GM18907 (cell line): ENCODE results near the gene AATK.

Source experiments
- ATAC-seq: cut with Tn5 transposase; IDR thresholded peaks from one replicate; pipeline ENCODE4 v1.9.1; 2021; ENCODE audit warnings: mild to moderate bottlenecking, moderate library complexity; ENCODE audit not compliant: unreplicated experiment

AATK gene

DNA sequence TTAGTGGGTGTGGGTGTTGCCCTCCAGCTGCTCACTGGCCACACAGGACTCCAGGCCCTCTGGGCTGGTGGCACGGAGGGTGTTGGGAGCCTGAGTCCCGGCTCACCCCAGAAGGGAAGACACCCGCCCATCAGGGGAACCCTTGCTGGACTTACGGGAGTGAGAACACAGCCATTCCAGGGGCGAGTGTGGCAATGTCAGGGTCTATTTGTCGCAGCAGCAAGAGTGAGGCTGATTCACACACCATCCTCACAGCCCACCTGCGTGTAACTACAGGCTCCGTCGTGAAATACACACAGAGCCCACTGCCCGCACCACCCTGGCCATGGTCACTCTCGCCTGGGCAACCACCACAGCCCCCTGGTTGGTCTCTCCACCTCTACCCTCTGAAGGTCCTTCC is 17.8 kb upstream of the AATK start:
- no peak for ATAC-seq

DNA sequence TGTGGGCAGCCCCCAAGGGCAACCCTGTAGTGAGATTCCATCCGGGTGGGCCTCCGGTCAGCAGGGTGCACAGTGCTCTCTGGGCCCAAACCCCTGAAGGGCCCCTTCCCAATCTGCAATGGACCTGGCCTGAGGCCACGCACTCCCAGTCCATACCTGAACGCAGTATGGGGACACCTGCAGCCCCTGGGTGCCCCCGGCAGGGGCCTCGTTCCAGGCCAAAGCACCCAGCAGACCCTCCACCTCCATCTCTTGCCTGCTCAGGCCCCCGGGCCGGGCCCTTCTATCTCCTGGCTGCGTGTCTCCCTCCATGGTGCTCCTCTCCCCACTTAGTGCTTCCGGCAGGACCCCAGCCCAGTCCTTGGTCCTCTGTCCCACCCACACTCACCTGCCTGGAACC is 17.3 kb upstream of the AATK start:
- no peak for ATAC-seq

DNA sequence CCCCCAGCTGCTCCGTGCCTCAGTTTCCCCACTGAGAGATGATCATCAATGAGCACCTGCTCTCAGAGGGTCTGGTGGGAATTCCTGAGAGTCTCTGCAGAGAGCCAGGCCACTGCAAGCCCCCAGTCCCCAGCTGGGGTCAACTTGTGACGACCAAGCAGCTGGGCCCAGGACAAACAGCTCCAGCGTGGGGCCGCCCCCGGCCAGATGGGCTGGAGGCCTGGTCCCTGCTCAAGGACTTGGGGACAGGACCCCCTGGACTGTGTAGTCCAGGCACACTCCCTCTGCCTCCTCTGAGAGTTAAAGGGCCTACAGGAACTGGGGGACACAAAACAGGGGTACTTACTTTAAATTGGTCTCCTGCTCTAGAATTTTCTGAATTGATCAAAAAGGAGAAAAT is 16.6 kb upstream of the AATK start:
- ATAC-seq = no peak

DNA sequence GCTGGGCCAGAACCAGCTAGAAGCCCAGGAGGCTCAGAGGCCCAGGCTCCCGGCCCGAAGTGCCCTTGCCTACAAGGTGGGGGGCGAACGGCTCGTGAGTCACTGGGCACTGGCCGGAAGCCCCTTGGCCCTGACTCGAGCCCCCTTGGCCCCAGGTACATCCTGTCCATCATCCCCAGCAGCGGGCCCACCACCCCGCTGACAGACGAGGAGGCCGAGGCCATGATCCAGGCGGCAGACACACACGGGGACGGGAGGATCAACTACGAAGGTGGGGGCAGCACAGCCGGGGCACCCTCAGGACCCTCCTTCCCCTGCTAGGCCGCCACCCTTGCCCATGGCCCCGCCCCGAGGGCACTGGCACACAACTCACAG is 15.8 kb upstream of the AATK start:
- ATAC-seq = no peak

DNA sequence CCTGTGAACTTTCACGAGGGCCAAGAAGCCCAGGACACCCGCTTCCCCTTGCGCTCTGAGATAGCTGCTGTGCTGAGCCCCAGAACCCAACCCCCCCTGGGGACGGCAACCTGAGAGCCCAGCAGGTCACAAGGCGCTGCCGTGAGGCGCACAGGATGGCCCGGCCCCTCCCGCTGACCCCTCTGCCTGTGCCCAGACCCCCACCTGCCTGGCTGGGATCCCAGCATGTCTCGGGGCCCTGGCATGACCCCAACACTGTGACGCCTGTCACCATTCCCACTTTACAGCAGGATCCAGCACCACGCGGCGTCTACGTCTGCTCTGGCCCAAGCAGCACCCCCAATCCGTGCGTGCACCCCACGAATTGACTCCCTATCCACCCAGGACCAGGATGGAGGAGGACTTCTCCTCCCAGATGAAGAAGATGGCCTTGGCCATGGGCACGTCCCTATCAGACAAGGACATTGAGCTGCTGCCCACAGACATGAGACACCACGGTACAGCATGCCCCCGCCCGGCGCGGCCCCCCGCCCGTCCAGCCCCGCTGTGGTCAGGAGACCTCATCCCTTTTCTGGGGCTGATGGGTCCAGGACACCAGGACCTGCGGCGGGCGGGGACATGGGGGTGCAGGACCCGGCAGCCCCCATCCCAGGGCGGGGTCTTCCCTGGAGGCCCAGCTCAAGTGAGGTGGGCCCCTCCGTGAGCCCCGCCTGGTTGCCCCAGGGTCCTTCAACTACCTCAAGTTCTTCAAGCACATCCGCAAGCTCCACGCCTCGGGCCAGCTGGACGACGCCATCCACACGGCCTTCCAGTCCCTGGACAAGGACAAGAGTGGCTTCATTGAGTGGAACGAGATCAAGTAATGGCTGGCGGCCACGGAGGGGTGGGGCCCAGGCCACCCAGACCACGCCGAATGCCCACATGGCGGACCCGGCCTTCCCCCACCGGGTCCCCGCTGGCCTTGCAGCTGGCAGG is 15.1 kb upstream of the AATK start:
- ATAC-seq = no peak

DNA sequence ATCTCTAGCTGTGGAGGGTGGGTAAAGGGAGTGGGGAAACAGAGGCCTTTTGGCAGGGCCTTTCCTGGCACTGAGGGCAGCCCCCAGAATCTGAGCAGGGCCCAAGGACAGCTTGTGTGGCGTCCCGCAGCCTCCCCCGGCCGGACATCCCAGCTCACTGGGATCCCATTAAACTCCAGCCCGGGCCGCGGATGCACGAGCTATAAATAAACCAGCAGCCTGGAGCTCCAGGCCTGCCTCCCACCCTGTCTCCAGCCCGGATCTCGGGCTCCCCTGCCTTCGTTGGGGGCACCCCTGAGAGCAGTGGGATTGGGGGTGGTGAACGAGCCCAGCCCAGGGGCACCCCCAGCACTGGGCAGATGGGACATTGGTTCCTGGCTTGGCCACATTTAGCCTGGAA is 13.8 kb upstream of the AATK start:
- no peak for ATAC-seq

DNA sequence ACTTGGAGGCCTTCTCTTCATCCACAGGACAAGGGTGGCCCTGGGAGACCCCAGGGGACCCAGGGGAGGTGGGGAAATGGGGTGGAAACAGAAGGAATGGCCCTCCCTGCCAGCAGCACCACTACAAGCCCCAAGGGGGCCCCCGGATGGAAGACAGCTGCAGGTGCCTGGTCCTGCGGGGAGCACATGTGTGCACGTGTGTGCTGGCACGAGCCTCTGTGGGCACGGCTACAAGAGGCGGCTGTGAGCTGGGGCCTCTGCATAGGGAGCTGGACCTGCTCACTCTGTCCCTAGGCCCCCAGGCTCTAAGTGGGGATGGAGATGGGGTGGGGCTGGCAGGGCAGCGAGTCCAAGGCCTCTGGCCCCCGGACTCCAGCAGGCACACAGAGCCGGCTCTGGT is 13.2 kb upstream of the AATK start:
- no peak for ATAC-seq

DNA sequence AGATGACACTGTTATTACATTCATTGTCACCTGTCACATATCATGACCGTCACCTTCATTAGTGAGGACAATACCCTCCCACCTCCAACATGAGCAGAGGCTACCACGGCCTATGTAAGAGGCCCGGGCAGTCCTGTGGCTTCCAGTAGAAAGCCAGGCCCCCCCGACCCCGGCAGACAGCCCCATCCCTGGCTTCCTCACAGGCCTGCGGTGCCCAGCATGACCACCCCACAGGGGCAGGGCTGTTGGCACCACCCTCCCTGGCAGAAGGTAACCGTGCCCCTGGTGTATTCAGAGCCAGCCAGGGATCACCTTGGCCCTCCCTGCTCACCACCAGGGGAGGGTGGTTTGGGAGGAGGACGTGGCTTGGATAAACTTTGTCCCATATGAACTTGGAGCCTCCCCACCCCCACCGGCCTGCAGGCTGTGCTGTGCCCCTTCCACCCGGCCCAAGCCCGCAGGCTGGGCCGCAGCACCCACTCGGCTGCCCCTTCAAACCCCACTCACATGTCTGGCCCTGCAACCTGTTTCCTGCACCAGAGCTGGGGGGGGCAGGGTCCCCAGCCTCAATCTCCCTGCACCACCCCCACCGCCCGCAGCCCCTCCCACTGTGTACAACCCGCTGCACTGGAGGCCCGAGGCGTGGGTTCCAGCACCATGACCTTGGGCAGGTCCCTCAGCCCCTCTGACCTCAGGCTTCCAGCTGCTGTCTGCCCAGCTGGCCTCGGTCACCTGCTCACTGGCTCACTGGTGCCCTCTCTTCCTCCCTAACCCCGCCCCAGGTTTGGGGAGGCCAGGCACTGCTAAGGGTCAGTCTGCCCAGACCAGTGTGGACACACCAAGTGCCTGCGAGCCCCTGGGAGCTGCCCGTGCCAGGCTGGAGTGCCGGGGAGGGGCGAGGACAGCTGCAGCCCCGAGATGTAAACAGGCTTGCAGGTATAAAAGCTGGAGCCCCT is 12.4 kb upstream of the AATK start:
- ATAC-seq = no peak

DNA sequence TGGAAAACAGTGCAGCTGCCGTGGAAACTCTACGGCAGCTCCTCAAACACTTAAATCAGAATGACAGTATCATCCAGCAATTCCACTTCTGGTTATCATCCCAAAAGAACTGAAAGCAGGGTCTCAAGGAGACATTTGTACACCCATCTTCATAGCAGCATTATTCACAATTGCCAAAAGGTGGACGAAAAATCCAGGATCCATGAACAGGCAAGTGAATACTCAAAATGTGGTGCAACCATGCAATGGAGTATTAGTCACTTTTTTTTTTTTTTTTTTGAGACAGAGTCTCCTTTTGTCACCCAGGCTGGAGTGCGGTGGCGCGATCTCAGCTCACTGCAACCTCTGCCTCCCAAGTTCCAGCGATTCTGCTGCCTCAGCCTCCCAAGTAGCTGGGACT is 10.6 kb upstream of the AATK start:
- no peak for ATAC-seq

DNA sequence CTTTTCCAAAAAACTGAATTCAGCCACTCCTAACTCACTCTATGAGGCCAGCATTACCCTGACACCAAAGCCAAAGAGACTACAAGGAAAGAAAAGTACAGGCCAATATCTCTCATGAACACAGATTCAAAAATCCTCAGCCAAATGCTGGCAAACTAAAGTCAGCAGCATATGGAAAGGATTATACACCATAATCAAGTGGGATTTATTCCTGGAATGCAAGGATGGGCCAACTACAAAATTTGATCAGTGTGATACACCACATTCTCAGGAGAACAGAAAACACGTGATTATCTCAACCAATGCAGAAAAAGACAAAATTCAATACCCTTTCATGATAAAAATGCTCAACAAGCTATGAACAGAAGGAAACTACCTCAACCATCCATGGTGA is 7.7 kb upstream of the AATK start:
- no peak for ATAC-seq

DNA sequence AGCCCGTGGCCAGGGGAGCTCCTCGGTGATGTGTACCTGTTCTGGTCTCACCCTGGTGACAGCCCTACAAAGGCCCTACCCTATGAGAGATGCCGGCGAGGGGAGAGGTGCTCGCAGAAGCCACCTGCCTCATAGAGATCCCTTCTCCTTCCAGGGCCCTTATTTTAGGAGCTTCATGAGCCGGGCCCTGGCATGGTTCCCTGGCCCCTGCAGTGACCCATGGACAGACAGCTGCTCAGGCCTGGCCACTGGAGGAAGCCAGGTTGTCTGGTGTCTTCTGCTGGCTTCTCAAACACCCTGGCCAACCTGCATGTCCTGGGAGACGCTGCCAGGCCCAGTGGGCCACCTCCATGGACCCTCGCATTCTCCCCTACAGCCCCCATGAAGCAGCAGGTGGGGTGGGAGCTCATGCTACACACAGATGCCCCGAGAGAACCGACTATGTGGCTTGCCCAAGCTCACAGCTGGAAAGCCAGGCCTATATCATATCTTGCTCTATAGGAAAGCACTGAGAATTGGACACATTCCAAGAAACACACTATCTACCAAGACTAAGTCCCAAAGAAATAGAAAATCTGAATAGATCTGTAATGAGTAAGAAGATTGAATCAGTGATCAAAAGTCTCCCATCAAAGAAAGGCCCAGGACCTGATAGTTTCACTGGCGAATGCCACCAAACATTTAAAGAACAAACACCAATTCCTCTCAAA is 7.2 kb upstream of the AATK start:
- no peak for ATAC-seq

DNA sequence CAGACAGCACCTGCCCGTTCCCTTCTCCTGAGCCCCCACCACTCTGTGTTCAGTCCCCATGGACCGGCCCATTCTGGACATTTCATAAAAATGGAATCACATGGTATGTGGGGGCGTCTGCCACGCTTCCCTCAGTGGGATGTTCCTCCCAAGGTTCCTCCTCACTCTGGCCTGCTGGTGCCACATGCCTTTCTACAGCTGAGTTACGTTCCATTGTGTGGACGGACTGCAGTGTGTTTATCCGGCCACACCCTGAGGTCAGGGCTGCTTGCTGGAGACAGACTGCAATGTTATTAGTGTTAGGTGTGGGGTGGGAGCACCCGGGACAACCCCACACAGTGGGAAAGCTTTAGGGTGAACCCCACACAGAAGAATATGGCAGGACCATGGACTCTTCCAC is 5.9 kb upstream of the AATK start:
- ATAC-seq = no peak

DNA sequence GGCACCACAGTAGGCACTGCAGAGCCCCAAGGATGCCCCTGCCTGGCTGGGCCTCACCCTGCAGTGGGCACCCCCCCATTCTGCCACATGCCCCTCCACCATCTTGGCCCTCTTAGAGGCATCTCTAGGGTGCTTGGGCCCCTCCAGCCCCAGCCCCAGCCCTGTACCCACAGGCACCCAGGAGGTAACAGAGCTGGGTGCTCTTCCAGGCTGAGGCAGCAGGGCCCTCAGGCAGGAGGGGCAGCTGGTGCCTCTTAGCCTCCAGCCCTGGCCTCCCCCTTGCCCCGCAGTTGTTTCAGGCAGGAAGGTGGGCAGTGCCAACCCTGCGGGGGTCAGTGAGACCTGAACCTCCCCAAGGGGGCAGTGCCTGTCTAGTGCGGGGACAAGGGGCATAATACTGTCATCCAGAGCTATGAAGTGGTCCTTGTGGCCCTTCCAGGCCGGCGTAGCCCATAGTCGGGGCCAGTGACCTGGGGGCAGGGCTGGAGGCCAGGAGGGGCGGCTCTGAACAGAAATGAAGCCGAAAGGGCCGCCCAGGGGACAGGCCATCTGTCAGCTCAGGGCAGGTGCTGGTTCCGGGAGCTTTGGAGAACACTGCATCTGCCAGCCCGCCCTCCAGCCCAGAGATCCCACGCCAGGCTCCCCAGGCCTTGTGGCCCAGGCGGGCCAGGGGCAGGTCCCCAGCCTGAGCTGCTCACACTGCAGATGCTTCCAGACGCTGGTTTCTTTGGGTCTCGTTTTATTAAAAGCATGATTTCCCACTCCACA is 4.9 kb upstream of the AATK start:
- no peak for ATAC-seq

DNA sequence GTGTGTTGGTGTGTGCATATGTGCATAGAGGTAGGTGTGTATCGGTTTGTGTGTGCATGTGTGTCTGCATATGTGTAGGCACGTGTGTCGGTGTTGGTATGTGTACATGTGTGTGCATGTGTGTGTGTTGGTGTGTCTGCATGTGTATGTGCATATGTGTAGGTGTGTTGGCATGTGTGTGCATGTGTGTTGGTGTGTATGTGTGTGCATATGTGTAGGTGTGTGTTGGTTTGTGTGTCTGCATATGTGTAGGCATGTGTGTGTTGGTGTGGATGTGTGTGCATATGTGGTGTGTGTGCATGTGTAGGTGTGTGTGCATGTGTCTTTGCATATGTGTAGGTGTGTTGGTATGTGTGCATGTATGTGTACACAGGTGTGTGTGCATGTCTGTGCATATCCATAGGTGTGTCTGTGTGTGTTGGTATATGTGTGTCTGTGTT is 3.9 kb upstream of the AATK start:
- ATAC-seq = no peak

DNA sequence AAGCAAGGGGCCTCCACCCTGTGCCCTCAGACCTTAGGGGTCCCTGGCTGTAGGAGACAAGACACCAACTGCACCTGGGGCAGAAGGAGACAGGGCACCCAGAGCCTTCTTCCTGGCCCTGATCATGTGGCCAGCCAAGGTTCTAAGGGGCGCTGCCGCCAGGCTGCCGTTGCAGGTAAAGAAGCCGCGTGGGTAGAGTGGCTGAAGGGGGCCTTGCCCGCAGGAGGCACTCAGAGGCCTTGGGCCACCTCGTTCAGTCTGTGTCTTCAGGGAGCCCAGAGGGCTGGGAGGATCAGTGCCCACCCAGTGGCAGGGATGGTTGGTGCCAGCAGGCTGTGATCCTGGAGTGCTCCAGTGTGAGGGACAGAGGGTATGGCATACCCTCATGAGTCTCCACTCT is 1.6 kb upstream of the AATK start:
- no peak for ATAC-seq

DNA sequence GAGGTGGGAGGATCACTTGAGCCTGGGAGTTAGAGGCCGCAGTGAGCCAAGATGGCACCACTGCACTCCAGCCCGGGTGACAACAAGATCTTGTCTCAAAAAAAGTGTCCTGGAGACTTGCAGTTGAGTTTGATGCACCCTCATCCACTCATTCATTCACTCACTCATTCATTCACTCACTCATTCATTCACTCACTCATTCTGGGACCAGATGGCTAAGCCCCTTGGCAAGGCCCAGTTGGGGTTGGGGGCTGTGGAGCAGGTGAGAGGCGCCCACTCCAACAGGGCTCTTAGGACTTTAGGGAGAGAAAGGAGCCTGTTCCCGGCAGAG is 1.1 kb upstream of the AATK start:
- no peak for ATAC-seq

DNA sequence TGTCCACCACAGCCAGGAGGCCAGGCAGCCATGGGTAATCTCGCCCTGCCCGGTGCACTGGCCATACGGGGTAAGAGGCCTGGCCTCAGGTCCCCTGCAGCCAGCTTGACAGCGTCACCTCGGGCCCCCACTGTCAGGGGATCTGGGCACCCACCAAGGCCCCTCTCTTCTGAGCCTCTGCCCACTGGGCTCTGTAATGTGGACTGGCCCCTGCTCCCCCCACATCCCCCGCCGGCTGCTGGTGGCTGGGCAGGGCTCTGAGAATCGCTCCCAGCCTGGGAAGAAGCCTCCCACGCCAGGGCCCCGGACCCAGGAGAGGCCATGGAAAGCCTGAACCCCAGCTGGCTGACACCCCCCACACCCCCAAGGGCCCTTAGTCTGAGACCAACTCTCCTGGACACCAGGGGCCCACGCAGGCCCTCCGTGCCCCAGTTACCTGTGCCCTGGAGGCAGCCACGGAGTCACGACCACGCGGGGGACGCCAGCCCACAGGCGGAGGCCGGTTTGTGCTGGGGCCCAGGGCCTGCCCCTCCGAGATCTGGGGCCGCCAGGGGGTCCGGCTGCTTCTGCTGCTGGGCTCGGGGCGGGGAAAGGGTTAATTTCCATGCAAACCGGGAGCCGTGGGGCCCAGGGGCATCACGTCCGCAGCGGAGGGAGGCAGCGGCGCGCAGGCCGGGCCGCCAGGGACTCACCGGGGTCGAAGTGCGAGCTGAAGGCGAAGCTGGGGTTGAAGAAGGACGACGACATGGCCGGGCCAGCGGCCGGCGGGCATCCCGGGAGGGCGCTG is 582 bp downstream of the AATK start, which contains the start of gene PVALEF:
TSS of gene PVALEF (plus strand) at position 262 of the 787 bp plus-strand sequence. CDS start 15,720 bp downstream, outside the sequence.
- no peak for ATAC-seq

DNA sequence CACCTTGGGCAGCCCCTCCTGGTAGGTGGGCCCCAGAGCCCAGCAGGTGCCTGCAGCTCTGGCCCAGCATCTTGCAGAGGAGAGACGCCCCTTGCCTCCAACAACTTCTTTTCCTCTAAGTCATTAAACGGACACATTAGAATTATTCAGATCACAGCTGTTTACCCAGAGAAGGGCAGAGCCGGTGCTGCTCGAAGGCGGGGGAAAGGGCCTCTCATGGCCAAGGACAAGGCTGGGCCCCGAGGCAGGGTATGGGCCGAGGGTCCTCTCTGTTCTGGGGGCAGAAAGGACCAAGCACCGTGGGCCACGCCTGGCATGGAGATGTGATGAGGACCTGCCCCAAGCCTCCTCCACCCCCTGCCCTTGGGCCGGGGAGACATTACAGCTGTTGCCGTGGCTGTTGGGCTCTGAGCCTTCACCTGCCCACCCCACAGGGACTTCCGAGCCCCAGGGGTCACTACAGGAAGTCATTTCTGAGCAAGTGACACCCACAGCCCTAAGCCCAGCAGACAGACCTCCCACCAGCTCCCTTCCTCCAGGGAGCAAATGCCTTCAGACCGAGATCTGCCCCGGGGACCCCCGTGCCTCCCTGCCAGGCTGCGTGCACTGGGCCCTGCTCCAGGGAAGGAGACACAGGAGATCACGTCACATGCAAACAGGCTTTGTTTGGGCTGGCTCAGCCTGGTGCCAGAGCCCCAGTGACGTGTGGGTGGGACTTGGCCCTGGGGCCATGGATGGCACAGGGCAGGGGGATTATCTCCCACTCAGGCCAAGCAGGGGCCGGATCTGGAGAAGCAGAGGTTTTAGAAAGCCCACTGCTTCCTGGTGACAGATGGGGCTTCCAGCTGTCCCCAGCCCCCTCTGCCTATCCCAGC is 1.4 kb downstream of the AATK start:
- no peak for ATAC-seq
